Stimulated activated CD4-positive, alpha-beta T cell treated with anti-CD3 and anti-CD28 coated beads, Interleukin-15, amount 100 ng/mL, for 1 hour (primary cell): ENCODE data around the gene PCDHB14.
"Not testable (repeated sequence)": the region's sequence is repeated elsewhere in the genome, so short reads cannot be mapped to it uniquely, and the experiment has no call there.

Experiments
- DNase-seq, 2 donors: peaks; one replicate each; pipeline ENCODE4 v3.0.0-alpha.2; 2020; ENCODE audit warnings: low read depth in 1 of 2, low spot score in 1 of 2

The PCDHB14 gene

DNA sequence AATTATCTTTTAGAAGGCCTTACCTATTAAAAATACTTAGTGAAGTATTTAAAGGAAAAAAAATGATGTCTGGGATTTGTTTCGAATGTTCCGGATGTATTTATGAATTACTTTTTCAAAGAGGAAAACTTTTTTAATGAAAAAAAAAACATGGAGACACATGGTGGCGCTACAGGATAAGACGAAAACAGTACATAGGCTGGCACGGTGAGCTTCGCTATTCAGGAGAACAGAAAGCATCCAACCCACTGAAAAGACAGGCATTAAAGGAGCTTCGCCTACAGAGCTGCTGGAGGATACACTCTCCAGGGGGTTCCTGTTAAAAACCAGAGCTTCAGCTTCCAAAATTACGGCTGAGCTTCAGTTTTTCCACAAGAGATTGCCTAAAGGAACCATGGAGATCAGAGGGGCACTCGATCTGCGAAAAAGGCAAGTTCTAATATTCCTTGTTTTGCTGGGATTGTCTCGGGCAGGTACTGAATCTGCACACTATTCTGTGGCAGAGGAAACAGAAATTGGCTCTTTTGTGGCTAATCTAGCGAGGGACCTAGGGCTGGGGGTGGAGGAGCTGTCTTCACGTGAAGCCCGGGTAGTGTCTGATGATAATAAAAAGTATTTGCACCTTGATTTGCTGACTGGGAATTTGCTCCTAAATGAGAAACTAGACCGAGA is at the start of gene PCDHB14:
PCDHB14 (plus strand) TSS at position 232 of the 672 bp plus-strand sequence; CDS start at position 395, 163 bp downstream.
- no peak for DNase-seq

DNA sequence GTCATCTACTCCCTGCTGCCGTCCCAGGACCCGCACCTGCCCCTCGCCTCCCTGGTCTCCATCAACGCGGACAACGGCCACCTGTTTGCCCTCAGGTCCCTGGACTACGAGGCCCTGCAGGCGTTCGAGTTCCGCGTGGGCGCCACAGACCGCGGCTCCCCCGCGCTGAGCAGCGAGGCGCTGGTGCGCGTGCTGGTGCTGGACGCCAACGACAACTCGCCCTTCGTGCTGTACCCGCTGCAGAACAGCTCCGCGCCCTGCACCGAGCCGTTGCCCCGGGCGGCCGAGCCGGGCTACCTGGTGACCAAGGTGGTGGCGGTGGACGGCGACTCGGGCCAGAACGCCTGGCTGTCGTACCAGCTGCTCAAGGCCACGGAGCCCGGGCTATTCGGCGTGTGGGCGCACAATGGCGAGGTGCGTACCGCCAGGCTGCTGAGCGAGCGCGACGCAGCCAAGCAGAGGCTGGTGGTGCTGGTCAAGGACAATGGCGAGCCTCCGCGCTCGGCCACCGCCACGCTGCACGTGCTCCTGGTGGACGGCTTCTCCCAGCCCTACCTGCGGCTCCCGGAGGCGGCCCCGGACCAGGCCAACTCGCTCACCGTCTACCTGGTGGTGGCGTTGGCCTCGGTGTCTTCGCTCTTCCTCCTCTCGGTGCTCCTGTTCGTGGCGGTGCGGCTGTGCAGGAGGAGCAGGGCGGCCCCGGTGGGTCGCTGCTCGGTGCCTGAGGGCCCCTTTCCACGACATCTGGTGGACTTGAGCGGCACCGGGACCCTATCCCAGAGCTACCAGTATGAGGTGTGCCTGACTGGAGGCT is 48.6 kb upstream of the PCDHB14 start:
- not testable (repeated sequence) for DNase-seq

DNA sequence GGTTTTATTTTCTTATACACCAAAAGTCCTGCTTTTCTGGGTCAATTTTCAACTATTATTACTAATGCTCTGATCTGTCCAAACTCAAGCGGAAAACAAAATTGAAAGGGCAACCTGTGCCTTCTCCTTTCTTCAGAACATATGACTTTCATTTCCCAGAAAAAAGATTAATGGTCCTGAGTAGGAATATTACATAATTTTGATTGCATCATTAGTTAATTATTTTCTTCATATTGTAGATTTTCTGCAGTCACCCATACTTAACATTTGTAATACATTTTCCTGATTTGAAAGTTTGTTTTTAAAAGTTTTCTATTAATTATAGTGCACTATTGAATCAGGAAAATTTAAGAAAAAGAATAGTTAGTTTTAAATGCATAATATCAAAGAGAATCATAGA is 47.2 kb upstream of the PCDHB14 start:
- no peak for DNase-seq

DNA sequence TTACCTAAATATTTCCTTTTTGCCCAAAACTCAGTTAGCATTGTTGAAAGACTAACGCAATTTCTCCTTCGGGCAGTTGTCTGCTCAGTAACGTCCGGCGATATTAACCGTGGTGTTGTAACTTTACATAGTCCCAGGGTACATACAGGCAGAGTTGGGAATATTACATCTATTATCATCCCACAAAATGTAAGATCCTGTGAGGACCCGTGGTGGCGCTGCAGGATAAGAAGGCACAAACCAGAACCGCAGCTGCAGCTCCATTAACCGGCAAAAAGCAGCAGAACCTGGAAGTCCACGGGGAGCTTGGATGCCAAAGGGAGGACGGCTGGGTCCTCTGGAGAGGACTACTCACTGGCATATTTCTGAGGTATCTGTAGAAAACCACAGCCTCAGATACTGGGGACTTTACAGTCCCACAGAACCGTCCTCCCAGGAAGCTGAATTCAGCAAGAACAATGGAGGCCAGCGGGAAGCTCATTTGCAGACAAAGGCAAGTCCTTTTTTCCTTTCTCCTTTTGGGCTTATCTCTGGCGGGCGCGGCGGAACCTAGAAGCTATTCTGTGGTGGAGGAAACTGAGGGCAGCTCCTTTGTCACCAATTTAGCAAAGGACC is 45.5 kb upstream of the PCDHB14 start, which contains the start of gene PCDHB8:
PCDHB8 (plus strand) TSS at position 214 of the 615 bp plus-strand sequence; CDS start at position 459, 245 bp downstream.
- DNase-seq = not testable (repeated sequence)

DNA sequence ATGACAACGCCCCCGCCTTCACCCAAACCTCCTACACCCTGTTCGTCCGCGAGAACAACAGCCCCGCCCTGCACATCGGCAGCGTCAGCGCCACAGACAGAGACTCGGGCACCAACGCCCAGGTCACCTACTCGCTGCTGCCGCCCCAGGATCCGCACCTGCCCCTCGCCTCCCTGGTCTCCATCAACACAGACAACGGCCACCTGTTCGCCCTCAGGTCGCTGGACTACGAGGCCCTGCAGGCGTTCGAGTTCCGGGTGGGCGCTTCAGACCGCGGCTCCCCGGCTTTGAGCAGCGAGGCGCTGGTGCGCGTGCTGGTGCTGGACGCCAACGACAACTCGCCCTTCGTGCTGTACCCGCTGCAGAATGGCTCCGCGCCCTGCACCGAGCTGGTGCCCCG is 43.8 kb upstream of the PCDHB14 start:
- not testable (repeated sequence) for DNase-seq

DNA sequence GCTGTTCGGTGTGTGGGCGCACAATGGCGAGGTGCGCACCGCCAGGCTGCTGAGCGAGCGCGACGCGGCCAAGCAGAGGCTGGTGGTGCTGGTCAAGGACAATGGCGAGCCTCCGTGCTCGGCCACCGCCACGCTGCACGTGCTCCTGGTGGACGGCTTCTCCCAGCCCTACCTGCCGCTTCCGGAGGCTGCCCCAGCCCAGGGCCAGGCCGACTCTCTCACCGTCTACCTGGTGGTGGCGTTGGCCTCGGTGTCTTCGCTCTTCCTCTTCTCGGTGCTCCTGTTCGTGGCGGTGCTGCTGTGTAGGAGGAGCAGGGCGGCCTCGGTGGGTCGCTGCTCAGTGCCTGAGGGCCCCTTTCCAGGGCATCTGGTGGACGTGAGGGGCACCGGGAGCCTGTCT is 43.3 kb upstream of the PCDHB14 start:
- not testable (repeated sequence) for DNase-seq

DNA sequence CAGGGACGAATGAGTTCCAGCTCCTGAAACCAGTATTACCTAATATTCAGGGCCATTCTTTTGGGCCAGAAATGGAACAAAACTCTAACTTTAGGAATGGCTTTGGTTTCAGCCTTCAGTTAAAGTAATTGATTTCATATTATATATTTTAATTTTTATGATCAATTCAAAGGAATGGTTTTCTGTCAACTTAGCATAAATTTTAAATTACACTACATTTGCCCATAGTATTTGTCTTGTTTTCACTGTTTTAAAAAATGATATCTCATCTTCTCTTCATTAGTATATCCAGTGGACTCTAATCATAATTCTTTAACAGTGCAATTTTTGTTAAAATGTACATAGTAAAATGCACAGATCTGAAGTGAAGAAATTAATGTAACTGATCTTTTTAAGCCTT is 42.8 kb upstream of the PCDHB14 start:
- no peak for DNase-seq

DNA sequence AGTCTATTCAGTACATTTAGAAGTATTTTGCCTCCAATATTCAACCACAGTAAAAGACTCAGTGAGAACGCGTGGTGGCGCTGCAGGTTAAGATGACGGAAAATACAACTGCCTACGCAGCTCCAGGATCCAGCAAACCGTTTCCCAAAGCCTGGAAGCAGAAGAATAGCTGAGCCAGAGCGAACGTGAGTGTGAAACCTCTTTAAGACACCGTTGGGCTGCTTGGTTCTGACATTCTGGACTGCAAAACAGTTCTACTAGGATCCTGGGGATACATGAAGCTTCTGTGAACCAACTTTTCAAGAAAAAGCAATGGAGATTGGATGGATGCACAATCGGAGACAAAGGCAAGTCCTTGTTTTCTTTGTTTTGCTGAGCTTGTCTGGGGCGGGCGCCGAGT is 40.9 kb upstream of the PCDHB14 start, which contains the start of gene PCDHB16:
PCDHB16 (plus strand) TSS at position 140 of the 400 bp plus-strand sequence; CDS start at position 313, 173 bp downstream.
- no peak for DNase-seq

DNA sequence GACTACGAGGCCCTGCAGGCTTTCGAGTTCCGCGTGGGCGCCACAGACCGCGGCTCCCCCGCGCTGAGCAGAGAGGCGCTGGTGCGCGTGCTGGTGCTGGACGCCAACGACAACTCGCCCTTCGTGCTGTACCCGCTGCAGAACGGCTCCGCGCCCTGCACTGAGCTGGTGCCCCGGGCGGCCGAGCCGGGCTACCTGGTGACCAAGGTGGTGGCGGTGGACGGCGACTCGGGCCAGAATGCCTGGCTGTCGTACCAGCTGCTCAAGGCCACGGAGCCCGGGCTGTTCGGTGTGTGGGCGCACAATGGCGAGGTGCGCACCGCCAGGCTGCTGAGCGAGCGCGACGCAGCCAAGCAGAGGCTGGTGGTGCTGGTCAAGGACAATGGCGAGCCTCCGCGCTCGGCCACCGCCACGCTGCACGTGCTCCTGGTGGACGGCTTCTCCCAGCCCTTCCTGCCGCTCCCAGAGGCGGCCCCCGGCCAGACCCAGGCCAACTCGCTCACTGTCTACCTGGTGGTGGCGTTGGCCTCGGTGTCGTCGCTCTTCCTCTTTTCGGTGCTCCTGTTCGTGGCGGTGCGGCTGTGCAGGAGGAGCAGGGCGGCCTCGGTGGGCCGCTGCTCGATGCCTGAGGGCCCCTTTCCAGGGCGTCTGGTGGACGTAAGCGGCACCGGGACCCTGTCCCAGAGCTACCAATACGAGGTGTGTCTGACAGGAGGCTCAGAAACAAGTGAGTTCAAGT is 38.9 kb upstream of the PCDHB14 start:
- DNase-seq = not testable (repeated sequence)

DNA sequence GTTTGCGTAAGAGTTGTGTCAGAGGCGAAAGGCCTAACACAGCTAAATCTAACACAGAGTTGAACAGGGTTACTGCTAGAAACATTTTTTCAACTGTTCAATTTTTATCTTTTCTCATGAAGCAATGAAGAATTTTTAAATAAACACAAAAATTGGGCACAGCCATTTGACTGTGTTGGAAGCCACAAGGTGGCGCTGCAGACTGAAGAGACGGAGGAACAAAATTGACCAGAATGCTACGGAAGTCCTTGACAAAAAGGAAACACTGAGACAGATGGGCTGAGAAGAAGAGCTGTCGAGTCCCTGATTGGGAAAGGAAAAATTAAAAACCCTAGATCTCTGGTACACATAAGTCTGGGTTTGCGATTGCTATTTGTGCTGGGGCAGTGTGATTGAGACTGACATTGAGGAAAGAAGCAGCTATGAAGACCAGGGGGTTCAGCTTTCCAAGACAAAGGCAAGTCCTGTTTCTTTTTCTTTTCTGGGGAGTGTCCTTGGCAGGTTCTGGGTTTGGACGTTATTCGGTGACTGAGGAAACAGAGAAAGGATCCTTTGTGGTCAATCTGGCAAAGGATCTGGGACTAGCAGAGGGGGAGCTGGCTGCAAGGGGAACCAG is 36.1 kb upstream of the PCDHB14 start, which contains the start of gene PCDHB9:
PCDHB9 (plus strand) TSS at position 265 of the 616 bp plus-strand sequence; CDS start at position 423, 158 bp downstream.
- no peak for DNase-seq

DNA sequence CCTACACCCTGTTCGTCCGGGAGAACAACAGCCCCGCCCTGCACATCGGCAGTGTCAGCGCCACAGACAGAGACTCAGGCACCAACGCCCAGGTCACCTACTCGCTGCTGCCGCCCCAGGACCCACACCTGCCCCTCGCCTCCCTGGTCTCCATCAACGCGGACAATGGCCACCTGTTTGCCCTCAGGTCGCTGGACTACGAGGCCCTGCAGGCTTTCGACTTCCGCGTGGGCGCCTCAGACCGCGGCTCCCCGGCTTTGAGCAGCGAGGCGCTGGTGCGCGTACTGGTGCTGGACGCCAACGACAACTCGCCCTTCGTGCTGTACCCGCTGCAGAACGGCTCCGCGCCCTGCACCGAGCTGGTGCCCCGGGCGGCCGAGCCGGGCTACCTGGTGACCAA is 34.5 kb upstream of the PCDHB14 start:
- DNase-seq = not testable (repeated sequence)

DNA sequence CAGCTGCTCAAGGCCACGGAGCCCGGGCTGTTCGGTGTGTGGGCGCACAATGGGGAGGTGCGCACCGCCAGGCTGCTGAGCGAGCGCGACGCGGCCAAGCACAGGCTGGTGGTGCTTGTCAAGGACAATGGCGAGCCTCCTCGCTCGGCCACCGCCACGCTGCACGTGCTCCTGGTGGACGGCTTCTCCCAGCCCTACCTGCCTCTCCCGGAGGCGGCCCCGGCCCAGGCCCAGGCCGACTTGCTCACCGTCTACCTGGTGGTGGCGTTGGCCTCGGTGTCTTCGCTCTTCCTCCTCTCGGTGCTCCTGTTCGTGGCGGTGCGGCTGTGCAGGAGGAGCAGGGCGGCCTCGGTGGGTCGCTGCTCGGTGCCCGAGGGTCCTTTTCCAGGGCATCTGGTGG is 34.0 kb upstream of the PCDHB14 start:
- not testable (repeated sequence) for DNase-seq

DNA sequence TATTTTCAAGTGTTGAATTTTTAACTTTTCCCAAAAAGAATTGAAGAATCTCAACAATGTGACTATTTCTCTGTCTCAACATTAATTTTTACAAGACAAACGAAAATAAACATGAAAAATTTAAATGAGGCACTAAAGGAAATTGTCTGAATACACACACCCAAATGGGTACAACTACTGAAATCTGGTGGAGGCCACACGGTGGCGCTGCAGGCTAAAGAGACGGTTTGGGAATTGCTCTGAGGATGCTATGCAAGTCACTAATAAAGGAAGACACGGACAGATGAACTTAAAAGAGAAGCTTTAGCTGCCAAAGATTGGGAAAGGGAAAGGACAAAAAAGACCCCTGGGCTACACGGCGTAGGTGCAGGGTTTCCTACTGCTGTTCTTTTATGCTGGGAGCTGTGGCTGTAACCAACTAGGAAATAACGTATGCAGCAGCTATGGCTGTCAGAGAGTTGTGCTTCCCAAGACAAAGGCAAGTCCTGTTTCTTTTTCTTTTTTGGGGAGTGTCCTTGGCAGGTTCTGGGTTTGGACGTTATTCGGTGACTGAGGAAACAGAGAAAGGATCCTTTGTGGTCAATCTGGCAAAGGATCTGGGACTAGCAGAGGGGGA is 30.9 kb upstream of the PCDHB14 start, which contains the start of gene PCDHB10:
PCDHB10 (plus strand) TSS at position 244 of the 616 bp plus-strand sequence; CDS start at position 444, 200 bp downstream.
- DNase-seq = no peak

DNA sequence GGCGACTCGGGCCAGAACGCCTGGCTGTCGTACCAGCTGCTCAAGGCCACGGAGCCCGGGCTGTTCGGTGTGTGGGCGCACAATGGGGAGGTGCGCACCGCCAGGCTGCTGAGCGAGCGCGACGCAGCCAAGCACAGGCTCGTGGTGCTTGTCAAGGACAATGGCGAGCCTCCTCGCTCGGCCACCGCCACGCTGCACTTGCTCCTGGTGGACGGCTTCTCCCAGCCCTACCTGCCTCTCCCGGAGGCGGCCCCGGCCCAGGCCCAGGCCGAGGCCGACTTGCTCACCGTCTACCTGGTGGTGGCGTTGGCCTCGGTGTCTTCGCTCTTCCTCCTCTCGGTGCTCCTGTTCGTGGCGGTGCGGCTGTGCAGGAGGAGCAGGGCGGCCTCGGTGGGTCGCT is 28.8 kb upstream of the PCDHB14 start:
- DNase-seq = not testable (repeated sequence)

DNA sequence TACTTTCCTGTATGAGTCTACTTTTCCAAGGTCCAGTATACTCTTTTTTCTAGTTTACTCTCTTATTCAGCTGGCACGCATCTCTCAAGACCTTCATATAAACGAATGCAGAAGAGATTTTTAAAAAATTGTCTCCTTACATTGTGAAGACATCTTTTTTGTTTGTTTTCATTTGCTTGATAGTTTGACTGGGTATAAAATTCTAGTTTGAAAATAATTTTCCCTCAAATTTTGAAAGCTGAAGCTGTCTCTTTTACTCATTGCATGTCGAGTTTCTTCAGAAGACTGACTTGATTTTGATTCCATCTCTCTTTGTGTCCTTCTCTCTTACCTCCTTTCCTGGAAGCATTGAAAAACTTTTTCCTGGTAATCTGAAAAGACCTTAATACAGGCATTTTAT is 26.8 kb upstream of the PCDHB14 start:
- no peak for DNase-seq

DNA sequence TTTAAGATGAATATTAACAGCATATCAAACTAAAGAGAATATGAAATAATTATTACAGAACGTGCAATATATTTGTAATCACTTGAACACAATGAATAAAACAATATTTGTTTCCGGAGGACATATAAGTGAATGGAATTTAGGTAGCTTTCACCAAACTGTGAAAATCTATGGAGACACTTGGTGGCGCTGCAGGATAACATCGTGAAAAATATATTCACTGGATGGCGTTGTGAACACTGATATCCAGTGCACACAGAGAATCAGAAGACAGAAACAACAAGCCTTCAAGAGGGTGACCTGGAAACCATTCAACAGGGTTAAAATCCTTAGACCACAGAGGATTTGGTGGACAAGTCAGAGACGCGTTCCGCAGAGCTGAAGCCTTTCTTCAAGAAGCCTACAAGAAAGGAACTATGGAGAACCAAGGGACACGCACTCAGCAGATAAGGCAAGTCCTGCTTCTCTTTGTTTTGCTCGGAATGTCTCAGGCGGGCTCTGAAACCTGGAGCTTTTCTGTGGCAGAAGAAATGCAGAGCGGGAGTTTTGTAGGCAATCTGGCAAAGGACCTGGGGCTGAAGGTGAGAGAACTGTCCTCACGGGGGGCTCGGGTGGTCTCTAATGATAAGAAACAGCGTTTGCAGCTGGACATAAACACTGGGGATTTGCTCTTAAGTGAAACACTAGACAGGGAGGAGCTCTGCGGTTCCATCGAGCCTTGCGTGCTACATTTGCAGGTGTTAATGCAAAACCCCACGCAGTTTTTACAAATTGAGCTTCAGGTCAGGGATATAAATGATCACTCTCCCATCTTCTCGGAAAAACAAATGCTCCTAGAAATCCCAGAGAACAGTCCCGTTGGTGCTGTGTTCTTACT is 23.5 kb upstream of the PCDHB14 start, which contains the start of gene PCDHB11:
PCDHB11 (plus strand) TSS at position 269 of the 877 bp plus-strand sequence; CDS start at position 417, 148 bp downstream.
- DNase-seq = no peak

DNA sequence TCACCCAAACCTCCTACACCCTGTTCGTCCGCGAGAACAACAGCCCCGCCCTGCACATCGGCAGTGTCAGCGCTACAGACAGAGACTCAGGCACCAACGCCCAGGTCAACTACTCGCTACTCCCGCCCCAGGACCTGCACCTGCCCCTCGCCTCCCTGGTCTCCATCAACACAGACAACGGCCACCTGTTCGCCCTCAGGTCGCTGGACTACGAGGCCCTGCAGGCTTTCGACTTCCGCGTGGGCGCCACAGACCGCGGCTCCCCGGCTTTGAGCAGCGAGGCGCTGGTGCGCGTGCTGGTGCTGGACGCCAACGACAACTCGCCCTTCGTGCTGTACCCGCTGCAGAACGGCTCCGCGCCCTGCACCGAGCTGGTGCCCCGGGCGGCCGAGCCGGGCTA is 22.0 kb upstream of the PCDHB14 start:
- DNase-seq = not testable (repeated sequence)

DNA sequence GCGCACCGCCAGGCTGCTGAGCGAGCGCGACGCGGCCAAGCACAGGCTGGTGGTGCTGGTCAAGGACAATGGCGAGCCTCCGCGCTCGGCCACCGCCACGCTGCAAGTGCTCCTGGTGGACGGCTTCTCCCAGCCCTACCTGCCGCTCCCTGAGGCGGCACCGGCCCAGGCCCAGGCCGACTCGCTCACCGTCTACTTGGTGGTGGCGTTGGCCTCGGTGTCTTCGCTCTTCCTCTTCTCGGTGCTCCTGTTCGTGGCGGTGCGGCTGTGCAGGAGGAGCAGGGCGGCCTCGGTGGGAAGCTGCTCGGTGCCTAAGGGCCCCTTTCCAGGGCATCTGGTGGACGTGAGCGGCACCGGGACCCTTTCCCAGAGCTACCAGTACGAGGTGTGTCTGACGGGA is 21.5 kb upstream of the PCDHB14 start:
- DNase-seq = not testable (repeated sequence)

DNA sequence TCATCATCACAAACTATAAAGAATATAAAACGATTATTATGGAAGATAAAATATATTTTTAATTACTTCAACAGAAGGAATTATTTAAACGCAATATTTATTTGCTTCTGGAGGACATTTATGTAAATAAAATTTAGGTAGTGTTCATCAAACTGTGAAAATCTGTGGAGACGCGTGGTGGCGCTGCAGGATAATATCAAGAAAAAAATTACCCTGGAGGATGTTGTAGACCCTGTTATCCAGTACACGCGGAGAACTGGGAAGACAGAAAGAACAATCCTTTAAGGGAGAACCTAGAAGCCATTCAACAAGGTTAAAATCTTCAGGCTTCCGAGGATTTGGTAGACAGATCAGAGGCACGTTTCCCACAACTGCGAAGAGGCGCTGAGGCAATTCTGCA is 14.7 kb upstream of the PCDHB14 start, which contains the start of gene PCDHB12:
PCDHB12 (plus strand) TSS at position 242 of the 400 bp plus-strand sequence. CDS start 189 bp downstream, outside the sequence.
- DNase-seq = no peak
